Lower lobe of right lung (tissue), 2 donors: ENCODE measurements around the gene RNASET2. TPM values are rescaled to one million over a fixed set of nuclear protein-coding genes. Genes with fewer than 3 reads are reported as not detected.
A peak's percentile ranks its signal among the peaks of the same experiment; 100 is the strongest.
"Not testable (repeated sequence)": the region's sequence is repeated elsewhere in the genome, so short reads cannot be mapped to it uniquely, and the experiment has no call there.

Experiments
- ATAC-seq, 2 donors: fragments of 200-7000 bp; cut with Tn5 transposase; one replicate each; pipeline ENCODE4 v1.9.1; 2020 to 2022; ENCODE audit warnings: mild to moderate bottlenecking in 2 of 2, moderate library complexity in 2 of 2
- DNase-seq: peaks from one replicate; pipeline ENCODE4 v3.0.0-alpha.2; 2020
- H3K27ac ChIP-seq: fragments of 200-600 bp; one replicate; pipeline ENCODE4 v1.8.0; 2022
- H3K27me3 ChIP-seq: fragments of 200-600 bp; one replicate; pipeline ENCODE4 v1.8.0; 2022; ENCODE audit warnings: low read depth
- H3K36me3 ChIP-seq: fragments of 200-600 bp; one replicate; pipeline ENCODE4 v1.8.0; 2022; ENCODE audit warnings: mild to moderate bottlenecking
- H3K4me1 ChIP-seq: fragments of 200-600 bp; one replicate; pipeline ENCODE4 v1.8.0; 2022
- H3K4me3 ChIP-seq: fragments of 200-600 bp; one replicate; pipeline ENCODE4 v1.8.0; 2022; ENCODE audit warnings: mild to moderate bottlenecking
- H3K9me3 ChIP-seq: fragments of 200-600 bp; one replicate; pipeline ENCODE4 v1.8.0; 2022
- CTCF ChIP-seq: fragments of 200-600 bp; IDR thresholded peaks from one replicate; pipeline ENCODE4 v1.8.0; 2022; ENCODE audit warnings: antibody characterized with exemption, mild to moderate bottlenecking
- intact Hi-C: fragments of 100-400 bp; cut with DNase I; formaldehyde crosslinking; loops from one replicate; pipeline ENCODE4 v1.11.0; 2022
- total RNA-seq: library from RNA; stranded (reverse); fragmentation: NEBNext Ultra II Directional; extraction: Animal tissue kit (Norgen Biotek cat#: 25700); gene quantifications from one replicate; pipeline ENCODE4 v1.2.1, GENCODE V29; 2021
- donor health status: DM: no; HTN: yes; CAD: no; lungs with severe emphysema.

The RNASET2 gene
- total RNA-seq, 1 donor from 2014 or later: 103 TPM

- DNase-seq: no peak
- TF ChIP-seq CTCF: no peak
- Histone ChIP-seq H3K27ac (no peak overlapping the region), H3K9me3 (no peaks in the 10 kb centered on the region), H3K27me3 (no peaks in the 10 kb centered on the region), H3K4me1 (peaks cover 65% of the 10 kb centered on the region), H3K4me3 (no peak overlapping the region), H3K36me3 (no peaks in the 10 kb centered on the region)
- intact Hi-C loops: no loop called here
- no peak for ATAC-seq
Observed at GRCh38 chr6:166954118-166954713, 2.1 kb downstream of the RNASET2 start.

- Histone ChIP-seq H3K4me1 (peaks cover 51% of the 10 kb centered on the region), H3K9me3 (no peaks in the 10 kb centered on the region), H3K27me3 (no peaks in the 10 kb centered on the region), H3K36me3 (peaks cover 7% of the 10 kb centered on the region), H3K27ac (no peak overlapping the region), H3K4me3 (no peak overlapping the region)
- TF ChIP-seq CTCF: no peak
- intact Hi-C loops: no loop called here
- DNase-seq (no peak), ATAC-seq (no peak)
Observed at GRCh38 chr6:166952567-166953486, 3.5 kb downstream of the RNASET2 start.

GRCh38 chr6:166952121-166952520 is 4.2 kb downstream of the RNASET2 start:
- no peak overlapping the region for H3K27ac ChIP-seq
- DNase-seq (no peak), ATAC-seq (no peak)
- H3K27me3 ChIP-seq: no peaks in the 10 kb centered on the region
- H3K36me3 ChIP-seq: peaks cover 13% of the 10 kb centered on the region
- no peaks in the 10 kb centered on the region for H3K9me3 ChIP-seq
- TF ChIP-seq CTCF: no peak
- no peak overlapping the region for H3K4me3 ChIP-seq
- H3K4me1 ChIP-seq: peaks cover 44% of the 10 kb centered on the region
- intact Hi-C loops: no loop called here

- DNase-seq: no peak
- Histone ChIP-seq H3K27ac (peak overlapping the region; percentile 73), H3K4me3 (no peak overlapping the region), H3K9me3 (no peaks in the 10 kb centered on the region), H3K36me3 (peaks cover 18% of the 10 kb centered on the region), H3K27me3 (no peaks in the 10 kb centered on the region), H3K4me1 (peaks cover 40% of the 10 kb centered on the region)
- TF ChIP-seq CTCF: no peak
- no peak for ATAC-seq
- intact Hi-C loops: no loop called here
Observed at GRCh38 chr6:166951670-166952060, 4.7 kb downstream of the RNASET2 start.

GRCh38 chr6:166950892-166951669 is 5.3 kb downstream of the RNASET2 start:
- H3K4me3 ChIP-seq: peak overlapping the region; percentile 27
- peak; percentile 76 for TF ChIP-seq CTCF
- H3K4me1 ChIP-seq: peaks cover 40% of the 10 kb centered on the region
- H3K36me3 ChIP-seq: peaks cover 24% of the 10 kb centered on the region
- peak overlapping the region; percentile 73 for H3K27ac ChIP-seq
- H3K27me3 ChIP-seq, H3K9me3 ChIP-seq, intact Hi-C loops: not testable (repeated sequence)
- ATAC-seq (peak; percentile 54 to 66), DNase-seq (peak; percentile 83)
